HG03565 (cell line): ENCODE results near the gene CLEC4M.
"Not testable (repeated sequence)": the region's sequence is repeated elsewhere in the genome, so short reads cannot be mapped to it uniquely, and the experiment has no call there.

Experiments used
- ATAC-seq: cut with Tn5 transposase; IDR thresholded peaks from one replicate; pipeline ENCODE4 v1.9.1; 2021; ENCODE audit warnings: mild to moderate bottlenecking, moderate library complexity; ENCODE audit not compliant: unreplicated experiment

The CLEC4M gene

DNA sequence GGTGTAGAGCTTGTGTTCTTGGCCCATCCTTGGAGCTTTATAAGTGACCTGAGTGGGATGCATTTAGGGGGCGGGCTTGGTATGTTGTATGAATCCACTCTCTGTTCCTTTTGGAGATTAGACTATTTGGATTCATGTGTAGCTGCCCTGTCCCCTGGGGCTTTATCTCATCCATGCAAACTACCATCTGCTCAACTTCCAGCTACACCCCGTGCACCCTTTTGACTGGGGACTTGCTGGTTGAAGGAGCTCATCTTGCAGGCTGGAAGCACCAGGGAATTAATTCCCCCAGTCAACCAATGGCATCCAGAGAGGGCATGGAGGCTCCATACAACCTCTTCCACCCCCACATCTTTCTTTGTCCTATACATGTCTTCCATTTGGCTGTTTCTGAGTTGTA lies 6.1 kb downstream of the CLEC4M start:
- no peak for ATAC-seq

DNA sequence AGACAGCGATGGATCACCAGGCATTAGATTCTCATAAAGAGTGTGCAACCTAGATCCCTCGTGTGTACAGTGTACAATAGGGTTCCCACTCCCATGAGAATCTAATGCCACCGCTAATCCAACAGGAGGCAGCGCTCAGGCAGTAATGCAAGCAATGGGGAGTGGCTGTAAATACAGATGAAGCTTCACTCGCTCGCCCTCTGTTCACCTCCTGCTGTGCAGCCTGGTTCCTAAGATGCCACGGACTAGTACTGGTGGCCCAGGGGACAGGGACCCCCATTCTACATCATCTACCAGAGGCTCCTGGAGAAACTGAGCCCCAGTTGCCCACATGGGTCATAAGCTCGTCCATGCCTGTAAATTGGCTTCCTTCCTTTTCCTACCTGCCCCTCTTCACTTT lies 8.0 kb downstream of the CLEC4M start:
- no peak for ATAC-seq

DNA sequence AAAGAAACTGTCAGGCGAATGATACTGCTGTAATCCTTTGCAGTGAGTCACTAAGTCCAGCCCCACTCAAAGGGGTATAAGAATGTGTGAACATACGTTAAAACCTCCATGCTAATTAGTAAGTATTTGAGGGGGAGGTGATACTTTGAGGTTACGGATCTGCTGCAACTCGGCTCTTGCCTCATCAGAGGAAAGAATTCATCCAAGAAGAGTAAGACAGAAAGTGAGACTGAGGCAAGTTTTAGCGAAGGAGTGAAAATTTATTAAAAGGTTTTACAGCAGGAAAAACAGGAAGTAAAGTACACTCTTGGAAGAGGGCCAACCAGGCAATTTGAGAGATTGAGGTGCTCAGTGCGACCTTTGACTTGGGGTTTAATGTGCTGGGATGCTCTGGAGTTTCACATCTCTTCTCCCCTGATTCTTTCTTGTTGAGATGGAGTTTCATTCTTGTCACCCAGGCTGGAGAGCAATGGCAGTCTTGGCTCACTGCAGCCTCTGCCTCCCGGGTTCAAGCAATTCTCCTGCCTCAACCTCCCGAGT lies 9.8 kb downstream of the CLEC4M start:
- ATAC-seq = no peak

DNA sequence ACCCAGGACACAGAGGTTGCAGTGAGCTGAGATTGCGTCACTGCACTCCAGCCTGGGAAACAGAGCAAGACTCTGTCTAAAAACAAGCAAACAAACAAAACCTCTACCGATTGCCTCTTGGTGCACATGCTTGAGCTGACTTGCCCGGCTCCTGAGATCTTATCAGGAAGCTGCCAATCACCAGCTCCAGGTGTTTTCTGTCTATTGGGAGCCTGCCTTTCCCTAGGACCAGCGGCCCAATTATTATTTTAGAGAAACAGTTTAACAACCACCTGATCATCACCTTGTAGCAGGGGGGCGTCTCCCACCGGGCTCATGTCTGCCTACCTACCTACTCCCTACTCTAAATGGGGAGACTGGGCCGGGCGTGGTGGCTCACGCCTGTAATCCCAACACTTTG lies 10.8 kb downstream of the CLEC4M start:
- ATAC-seq = no peak

DNA sequence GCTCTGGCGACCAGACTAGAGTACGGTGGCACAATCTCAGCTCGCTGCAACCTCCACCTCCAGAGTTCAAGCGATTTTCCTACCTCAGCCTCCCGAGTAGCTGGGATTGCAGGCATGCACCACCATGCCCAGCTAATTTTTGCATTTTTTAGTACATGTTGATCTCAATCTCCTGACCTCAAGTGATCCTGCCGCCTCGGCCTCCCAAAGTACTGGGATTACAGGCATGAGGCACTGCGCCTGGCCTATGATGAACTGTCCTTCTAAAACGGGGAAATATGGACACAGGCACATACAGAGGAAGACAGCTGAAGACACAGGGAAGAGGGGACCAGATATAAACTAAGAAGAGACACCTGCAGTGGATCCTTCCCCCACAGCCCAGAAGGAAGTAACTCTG lies 12.7 kb downstream of the CLEC4M start:
- no peak for ATAC-seq

DNA sequence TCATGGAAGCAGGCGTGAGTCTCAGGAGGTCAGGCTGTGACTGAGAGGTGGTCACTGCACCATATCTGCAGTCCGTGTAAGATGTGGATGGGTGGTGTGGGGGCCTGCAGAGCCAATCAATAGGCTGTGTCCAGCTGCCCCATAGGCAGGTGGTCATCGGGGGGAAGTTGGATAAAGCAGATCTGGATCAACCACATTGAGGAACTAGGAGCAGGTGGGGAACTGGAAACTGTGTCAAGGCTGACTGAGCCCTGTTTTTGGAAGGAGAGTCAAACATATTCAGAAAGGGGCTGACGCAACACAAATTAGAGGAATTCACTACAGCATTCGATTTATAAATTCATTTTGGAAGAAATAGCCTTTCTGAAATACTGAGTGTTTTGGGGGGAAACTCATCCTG lies 15.0 kb downstream of the CLEC4M start:
- no peak for ATAC-seq

DNA sequence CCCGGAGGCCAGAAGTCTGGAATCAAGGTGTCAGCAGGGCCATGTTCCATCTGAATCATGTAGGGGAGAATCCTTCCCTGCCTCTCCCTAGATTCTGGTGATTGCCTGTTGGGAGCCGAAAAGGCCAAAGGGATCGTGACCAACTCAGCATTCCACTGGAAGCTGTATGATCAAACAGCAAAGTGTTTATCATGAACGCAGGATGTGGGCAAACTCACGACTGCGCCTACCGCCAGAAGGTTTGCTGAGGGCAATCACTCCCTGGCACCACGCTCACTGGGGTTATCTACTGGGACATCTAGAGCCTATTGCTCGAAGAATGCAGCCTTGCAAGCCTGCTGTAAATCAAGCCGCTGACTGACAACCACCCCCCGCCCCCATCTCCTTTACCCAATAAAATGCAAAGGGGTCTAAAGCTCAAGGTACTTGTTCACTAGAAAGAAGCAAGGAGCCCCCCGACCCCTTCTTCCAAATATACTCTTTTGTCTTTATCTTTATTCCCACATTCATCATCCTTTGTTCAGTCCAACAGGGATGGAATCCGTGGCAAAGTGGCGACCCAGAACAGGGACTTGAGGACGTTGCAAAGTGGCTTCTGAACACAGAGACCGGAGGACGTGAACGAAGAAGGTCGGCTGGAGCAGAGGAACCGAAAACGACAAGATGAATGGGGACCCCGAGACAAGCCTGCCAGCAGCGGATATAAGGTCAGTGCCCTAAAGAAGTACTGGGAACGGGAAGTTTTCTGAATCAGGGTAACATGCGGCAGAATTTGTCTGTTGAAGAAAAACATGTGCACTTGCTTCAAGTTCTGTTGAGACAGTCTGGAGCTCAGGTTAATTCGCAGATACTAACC lies 16.8 kb downstream of the CLEC4M start:
- no peak for ATAC-seq

DNA sequence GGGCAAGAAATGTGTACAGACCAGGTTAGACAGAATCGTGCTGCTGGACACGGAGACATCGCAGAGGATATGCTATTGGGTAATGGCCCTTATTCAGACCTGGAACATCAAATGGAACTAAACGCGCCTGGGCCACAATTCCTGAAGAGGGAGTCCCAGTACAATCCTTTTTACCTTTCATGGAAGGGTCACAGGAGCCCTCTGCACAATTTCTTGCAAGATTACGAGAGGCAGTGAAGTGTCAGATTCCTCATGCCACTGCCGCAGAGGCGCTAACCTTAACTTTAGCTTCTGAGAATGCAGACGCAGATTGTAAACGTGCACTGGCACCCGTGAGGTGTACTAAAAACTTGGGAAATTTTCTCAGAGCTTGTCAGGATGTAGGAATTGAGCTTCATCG lies 18.1 kb downstream of the CLEC4M start:
- no peak for ATAC-seq

DNA sequence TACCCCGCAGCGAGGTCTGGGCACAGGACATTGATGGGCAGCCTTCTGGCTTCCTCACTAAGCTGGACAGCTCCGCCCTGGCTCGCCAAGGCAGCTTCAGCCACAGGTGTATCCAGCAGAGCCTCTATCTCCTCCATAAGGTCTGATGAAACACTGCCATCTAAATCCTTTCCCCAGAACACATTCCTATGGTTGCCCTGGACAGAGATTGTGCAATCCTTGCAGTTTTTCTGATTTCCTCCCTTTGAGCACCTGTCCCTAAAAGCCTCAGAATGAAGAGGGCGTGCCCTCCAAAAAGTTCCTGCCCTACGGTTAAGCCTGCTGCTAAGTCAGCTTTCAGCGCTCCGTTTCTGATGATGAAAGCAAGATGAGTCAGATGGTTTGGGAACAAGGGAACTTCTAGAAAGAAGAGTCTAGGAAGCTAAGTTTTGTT lies 21.0 kb downstream of the CLEC4M start:
- no peak for ATAC-seq

DNA sequence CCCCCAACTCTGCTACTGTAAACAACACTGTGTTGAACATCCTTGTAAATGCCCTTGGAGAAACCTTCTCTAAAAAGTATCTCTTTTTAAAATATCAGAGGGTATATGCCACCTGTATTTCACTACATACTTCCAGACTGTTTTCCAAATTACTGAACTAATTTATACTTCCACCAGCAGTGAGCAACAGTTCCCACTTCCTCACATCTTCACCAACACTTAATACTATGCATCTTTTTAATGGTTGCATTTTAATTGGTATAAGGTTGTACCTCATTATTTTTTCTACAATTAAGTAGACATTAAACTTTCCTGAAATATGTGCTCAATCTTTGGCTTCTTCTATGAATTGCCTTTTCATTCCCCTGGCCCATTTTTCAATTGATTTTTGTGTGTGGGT lies 21.8 kb downstream of the CLEC4M start:
- no peak for ATAC-seq

DNA sequence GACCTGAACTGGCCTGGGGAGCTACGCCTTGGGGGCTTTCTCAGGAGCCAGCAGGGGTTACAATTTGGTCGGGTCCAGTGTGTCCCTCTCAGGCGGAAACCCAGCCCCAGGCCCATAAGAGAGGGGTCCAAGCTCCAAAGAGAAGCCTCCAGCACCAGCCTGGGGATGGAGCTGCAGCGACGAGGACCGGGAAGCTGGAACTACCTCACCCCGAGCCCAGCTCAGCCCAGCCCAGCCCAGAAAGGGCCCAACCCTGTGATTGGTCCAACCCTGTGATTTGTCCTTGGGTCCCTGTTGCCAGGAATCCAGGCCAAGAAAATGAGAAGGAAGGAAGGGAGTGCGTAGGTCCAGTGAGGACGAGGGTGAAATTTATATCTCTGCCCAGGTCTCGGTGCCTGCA lies 24.1 kb downstream of the CLEC4M start:
- no peak for ATAC-seq

DNA sequence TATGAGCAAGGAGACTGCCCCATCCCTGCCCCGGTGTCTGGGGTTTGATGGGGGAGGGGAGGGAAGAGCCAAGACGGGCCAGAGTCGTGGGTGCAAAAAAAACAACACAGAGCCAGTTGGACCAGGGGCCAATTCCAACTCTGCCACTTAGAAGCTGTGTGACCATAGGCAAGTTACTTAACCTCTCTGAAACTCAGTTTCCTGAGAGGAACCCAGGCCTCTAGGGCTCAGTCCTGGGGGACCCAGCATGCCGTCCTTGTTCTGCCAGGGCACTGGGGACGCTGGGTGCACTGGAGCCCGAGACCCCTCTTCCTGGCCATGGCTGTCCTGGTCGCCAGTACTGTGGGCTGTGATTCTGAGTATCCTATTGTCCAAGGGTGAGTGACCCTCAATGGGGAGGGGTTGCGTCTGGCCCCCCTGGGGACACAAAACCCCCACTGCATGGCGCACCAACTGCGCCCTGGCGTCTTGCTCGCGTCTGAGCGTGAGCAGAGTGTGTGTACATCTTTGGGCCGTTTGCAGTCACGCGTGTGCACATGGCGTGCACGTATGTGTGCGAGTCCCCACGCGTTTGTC lies 24.6 kb downstream of the CLEC4M start:
- ATAC-seq = no peak

DNA sequence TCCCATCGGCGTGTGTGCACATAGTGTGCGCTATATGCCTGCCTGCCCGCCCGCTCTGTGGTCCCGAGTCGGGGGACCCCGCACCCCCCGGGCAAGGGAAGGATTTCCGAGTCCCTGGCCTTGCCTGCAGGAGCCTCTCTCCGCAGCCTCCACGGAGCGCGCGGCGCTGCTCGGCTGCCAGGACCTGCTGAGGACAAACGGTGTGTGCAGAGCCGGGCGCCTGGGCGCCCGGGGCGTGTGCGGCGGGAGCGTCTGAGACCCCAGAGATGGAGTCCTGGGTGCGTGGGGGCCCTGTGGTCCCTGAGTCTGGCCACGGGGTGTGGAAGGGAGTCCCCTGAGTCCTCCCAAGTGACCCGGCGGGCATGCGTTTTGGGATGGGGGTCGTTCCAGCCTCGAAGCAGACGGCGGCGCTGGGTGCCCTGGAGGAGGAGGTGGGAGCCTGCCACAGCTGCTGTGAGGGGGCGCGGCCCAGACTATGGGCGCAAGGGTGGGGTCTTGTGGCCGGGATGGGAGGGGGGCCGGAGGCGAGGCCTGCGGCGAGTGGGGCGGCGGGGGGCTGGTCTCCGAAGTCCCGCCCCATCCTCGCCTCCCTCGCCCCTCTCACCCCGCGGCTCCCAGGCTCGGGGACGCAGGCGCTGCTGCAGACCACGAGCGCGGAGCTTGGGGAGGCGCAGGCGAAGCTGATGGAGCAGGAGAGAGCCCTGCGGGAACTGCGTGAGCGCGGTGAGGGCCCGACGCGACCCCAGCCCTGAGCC lies 25.3 kb downstream of the CLEC4M start:
- no peak for ATAC-seq

DNA sequence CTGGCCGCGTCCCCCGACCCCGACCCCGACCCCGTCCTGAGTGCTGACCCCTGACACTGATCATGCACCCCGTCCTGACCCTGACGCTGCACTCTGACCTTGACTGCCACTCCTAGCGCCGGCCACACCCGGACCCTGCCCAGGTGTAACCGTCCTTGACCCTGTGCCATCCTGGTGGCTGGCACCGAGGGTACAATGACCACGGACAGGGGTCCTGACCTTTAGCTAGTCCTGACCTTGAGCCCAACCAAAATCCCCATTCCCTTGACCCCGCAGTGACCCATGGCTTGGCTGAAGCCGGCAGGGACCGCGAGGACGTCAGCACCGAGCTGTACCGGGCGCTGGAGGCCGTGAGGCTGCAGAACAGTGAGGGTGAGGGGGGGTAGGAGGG lies 25.9 kb downstream of the CLEC4M start:
- ATAC-seq = no peak

DNA sequence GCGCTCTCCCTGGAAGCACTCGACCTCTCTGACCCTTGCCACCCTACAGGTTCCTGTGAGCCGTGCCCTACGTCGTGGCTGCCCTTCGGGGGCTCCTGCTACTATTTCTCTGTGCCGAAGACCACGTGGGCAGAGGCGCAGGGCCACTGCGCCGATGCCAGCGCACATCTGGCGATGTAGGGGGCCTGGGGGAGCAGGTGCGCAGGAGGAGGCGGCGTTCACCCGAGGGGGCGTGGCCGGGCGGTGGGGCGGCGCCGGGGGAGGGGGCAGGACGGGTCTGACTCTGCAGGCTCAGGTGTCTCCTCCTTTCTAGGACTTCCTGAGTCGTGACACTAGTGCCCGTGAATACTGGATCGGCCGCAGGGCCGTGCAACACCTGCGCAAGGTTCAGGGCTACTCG lies 26.4 kb downstream of the CLEC4M start:
- ATAC-seq = no peak

DNA sequence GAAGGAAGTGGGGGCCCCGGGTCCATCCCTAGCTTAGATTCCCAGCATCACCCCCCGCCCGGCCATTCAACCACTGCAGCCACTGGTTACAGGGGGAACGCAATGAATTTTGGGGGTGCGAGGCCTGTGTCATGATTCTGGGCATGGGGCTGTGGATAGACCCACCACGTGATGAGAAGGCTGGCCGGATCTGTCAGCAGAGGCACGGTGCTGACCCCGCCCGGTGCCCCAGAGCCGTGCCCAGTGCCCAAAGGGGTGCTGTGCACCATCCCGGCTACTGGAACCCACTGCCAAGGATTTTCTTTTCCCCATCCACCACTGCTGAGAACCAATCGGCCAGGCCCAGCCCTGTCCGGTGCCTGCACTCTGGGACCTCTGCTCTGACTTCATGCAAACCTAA lies 27.4 kb downstream of the CLEC4M start:
- ATAC-seq = no peak

DNA sequence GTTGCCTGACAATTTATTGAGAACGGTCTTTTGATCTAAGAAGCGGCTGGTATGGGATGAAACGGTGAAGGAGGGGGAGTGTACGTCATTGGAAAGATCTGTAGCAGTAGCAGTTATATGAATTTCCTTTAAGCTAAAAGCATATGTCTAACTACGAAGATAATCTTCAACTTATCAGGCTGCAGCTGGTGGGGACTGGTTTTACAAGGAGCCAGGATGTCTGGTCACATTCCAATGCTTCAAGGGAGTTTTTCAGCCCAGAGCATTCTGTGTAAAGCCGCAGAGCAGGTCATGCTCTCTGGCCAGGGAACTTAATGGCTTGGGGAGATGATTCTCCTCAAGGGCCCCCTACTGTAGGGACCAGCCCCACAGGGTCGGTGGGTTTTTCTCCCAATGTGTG lies 29.2 kb downstream of the CLEC4M start:
- no peak for ATAC-seq

DNA sequence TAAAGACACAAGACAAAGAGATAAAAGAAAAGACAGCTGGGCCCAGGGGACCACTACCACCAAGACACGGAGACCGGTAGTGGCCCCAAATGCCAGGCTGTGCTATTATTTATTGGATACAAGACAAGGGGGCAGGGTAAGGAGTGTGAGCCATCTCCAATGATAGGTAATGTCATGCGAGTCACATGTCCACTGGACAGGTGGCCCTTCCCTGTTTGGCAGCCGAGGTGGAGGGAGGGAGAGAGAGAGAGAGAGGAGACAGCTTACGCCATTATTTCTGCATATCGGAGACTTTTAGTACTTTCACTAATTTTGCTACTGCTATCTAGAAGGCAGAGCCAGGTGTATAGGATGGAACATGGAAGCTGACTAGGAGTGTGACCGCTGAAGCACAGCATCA lies 29.7 kb downstream of the CLEC4M start:
- not testable (repeated sequence) for ATAC-seq

DNA sequence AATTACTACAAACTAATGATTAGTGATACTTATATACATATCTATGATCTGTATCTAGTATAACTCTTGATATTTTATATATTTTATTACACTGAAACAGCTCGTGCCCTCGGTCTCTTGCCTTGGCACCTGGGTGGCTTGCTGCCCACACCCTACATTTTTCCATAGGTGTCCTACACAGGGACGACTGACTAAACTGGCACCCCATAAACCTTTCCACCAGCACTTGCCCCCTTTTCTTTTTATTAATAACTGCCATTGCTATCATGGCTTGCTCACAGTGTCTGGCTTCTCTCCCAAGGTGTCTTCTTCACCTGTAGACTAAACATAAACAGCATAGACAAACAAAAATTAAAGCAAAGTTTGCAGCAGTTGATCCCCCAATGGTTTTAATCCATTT lies 30.4 kb downstream of the CLEC4M start:
- no peak for ATAC-seq

DNA sequence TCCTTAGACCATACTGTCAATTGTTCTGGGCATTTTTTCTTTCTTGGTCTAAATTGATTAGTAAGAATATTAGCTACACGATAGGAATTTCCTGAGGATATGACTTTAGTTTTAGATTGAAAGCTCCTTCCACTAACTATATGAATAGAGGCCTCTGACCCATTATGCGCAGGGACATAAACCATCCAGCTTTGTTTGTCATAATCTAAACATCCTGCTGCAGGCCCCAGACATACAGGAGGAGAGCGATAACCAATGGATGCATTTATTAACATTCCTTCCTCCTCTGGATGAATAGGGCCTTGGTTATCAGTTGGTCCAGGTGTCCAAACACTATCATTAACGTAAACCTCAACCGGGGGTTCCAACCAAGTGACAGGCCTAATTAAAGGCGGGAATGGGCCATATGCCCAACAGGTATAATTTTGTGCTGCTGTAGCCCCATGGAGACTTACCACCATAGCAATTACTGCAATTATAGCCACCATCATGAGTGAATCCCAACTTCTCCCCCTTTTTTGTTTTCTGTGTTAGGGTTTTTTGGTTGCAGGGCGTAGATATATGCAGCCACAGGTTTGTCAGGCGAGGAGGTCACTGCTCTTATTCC lies 32.6 kb downstream of the CLEC4M start:
- no peak for ATAC-seq

DNA sequence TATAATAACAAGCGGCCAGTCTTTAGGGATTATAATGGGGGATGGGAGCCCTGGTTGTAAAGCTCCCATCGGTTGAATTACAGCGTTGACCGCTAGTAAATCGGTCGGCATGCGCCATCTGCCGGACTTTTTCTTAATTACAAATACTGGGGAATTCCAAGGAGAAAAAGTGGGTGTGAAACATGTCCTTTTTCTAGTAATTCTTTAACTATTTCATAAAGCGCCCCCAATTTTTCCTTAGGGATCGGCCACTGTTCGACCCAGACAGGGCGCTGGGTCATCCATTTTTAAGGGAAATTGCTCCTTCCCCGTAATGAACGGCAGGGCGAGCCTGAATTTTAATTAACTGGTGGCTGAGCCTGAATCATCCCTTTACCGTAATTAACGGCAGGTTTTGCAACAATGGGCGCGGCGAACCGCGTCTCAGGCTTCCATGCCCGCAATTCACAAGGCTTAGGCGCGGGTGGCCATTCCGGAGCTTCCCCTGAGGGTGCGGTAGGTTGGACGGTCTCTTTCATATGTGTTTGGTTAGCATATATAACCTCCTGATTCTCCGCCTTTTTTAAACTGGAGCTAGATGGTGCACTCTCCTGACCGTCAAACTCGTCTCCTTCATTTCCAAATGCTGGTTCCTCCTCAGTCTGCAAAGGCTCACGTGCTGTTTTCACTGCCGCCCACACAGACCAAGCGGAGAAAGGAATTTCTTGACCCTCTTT lies 36.8 kb downstream of the CLEC4M start:
- ATAC-seq = no peak
